HepG2 (cell line): ENCODE measurements around the gene FRMD4B. TPM values are rescaled to one million over a fixed set of nuclear protein-coding genes. Genes with fewer than 3 reads are reported as not detected.

ENCODE experiments used
- ATAC-seq: fragments of 200-7000 bp; cut with Tn5 transposase; 3 replicates; pipeline ENCODE4 v1.9.1; 2020; ENCODE audit warnings: mild to moderate bottlenecking, moderate library complexity
- BruUV-seq: library from RNA; stranded (reverse); fragments of 400-500 nt; replicated peaks from 2 replicates; lab custom pipeline; 2021; lab: Mats Ljungman, UMichigan
- CTCF ChIA-PET: fragments of 300-600 bp; formaldehyde crosslinking; extraction: SDS; loops from one replicate; lab custom pipeline; 2021; ENCODE audit warnings: low total read pairs, inconsistent platforms, low intra/inter-chr PET ratio; lab: Yijun Ruan, JAX
- POLR2A ChIA-PET: fragments of 350-600 bp; sonication (Branson Sonifier 250); formaldehyde crosslinking; loops from one replicate; lab custom pipeline; 2020; ENCODE audit warnings: antibody characterized with exemption, inconsistent platforms; lab: Yijun Ruan, JAX
- DNase-seq: peaks from one replicate; pipeline ENCODE4 v3.0.0-alpha.2; 2015; ENCODE audit warnings: low spot score
- FAIRE-seq: peaks from 3 replicates; lab custom pipeline; 2011; peaks lifted over from hg19 to GRCh38; lab: Jason Lieb, UNC
- H2AFZ ChIP-seq: one replicate; pipeline ENCODE4 v1.6.1; 2011; ENCODE audit warnings: low read length, inconsistent platforms
- H3K27ac ChIP-seq: fragments of 300-600 bp; 3 replicates; pipeline ENCODE4 v1.8.0; 2011; ENCODE audit warnings: mixed run types, mild to moderate bottlenecking, mixed read lengths, low read length, inconsistent platforms; ENCODE audit not compliant: insufficient read depth; ENCODE audit errors: extremely low read length
- H3K27me3 ChIP-seq, 2 experiments: fragments of 200-600 bp in 1 of 2; 2 replicates in 1 of 2; 3 replicates in 1 of 2; pipeline versions ENCODE4 v1.6.0 to v1.8.0; 2011; ENCODE audit warnings: low read length in 2 of 2, mild to moderate bottlenecking in 2 of 2, moderate library complexity in 2 of 2, inconsistent platforms in 1 of 2; ENCODE audit not compliant: insufficient read depth in 2 of 2, control insufficient read depth in 1 of 2
- H3K36me3 ChIP-seq, 2 experiments: fragments of 200-600 bp in 1 of 2; replicated peaks in 1 of 2; 2 replicates in 1 of 2; 3 replicates in 1 of 2; pipeline versions ENCODE4 v1.5.1 to v1.8.0; 2011; ENCODE audit warnings: low read length in 2 of 2, inconsistent platforms in 1 of 2; ENCODE audit not compliant: insufficient read depth in 2 of 2, control insufficient read depth in 1 of 2
- H3K4me1 ChIP-seq: 2 replicates; pipeline ENCODE4 v1.5.1; 2012; ENCODE audit warnings: low read length, inconsistent platforms; ENCODE audit not compliant: insufficient read depth
- H3K4me2 ChIP-seq: 2 replicates; pipeline ENCODE4 v1.6.0; 2011; ENCODE audit warnings: low read depth, low read length, inconsistent platforms
- H3K4me3 ChIP-seq, 3 experiments: fragments of 200-600 bp in 1 of 3; sonication (generic), shearing (Covaris generic) in 1 of 3; replicated peaks in 1 of 3; 2 replicates each; pipeline ENCODE4 v1.5.1; 2011 to 2016; ENCODE audit warnings: low read length in 3 of 3, inconsistent platforms in 2 of 3, low read depth in 2 of 3, mild to moderate bottlenecking in 2 of 3, control low read depth in 1 of 3, mixed read lengths in 1 of 3; ENCODE audit not compliant: insufficient read depth in 1 of 3
- H3K79me2 ChIP-seq: one replicate; pipeline ENCODE4 v1.6.1; 2011; ENCODE audit warnings: low read length, inconsistent platforms; ENCODE audit not compliant: insufficient read depth
- H3K9ac ChIP-seq: 2 replicates; pipeline ENCODE4 v1.6.0; 2011; ENCODE audit warnings: mild to moderate bottlenecking, low read depth, low read length, inconsistent platforms; ENCODE audit not compliant: insufficient read depth
- H3K9me3 ChIP-seq: 2 replicates; pipeline ENCODE4 v1.5.1; 2012; ENCODE audit warnings: mild to moderate bottlenecking, low read length
- H4K20me1 ChIP-seq: 2 replicates; pipeline ENCODE4 v1.6.0; 2011; ENCODE audit warnings: inconsistent platforms, mild to moderate bottlenecking, low read length, moderate library complexity; ENCODE audit not compliant: insufficient read depth
- ARNT ChIP-seq: fragments of 450-650 bp; IDR thresholded peaks from 2 replicates; pipeline ENCODE4 v1.6.1; 2017
- CEBPB ChIP-seq: IDR thresholded peaks from 2 replicates; pipeline ENCODE4 v1.6.1; 2011; ENCODE audit warnings: low read depth, low read length, improper control_type of control experiment, borderline replicate concordance
- CHD4 ChIP-seq: fragments of 200-600 bp; sonication (generic); IDR thresholded peaks from 2 replicates; pipeline ENCODE4 v1.7.0; 2017; ENCODE audit warnings: mild to moderate bottlenecking, low read length, borderline replicate concordance
- E2F2 ChIP-seq: sonication (generic); formaldehyde crosslinking; IDR thresholded peaks from 2 replicates; pipeline ENCODE4 v1.4.0; 2020; ENCODE audit warnings: missing genetic modification reagents, borderline replicate concordance
- HMGXB4 ChIP-seq, 2 experiments: sonication (generic) in 1 of 2; formaldehyde crosslinking in 1 of 2; IDR thresholded peaks; 2 replicates each; pipeline versions ENCODE4 v1.4.0 to v1.6.1; 2018 to 2020; ENCODE audit warnings: missing genetic modification reagents in 2 of 2, borderline replicate concordance in 1 of 2, low read depth in 1 of 2, mild to moderate bottlenecking in 1 of 2, missing biosample characterization in 1 of 2
- HOXD1 ChIP-seq: sonication (generic); formaldehyde crosslinking; IDR thresholded peaks from 2 replicates; pipeline ENCODE4 v1.5.0; 2020; ENCODE audit warnings: missing genetic modification reagents
- MYNN ChIP-seq: sonication (generic); formaldehyde crosslinking; IDR thresholded peaks from 2 replicates; pipeline ENCODE4 v1.4.0; 2020; ENCODE audit warnings: mild to moderate bottlenecking, low read depth, missing genetic modification reagents
- SRSF4 ChIP-seq: fragments of 200-400 bp; formaldehyde crosslinking; IDR thresholded peaks from one replicate; pipeline ENCODE4 v1.6.1; 2018; ENCODE audit warnings: mild to moderate bottlenecking, low read depth, low read length, moderate library complexity; ENCODE audit not compliant: poor library complexity, severe bottlenecking
- ZBTB34 ChIP-seq: sonication (generic); formaldehyde crosslinking; IDR thresholded peaks from 2 replicates; pipeline ENCODE4 v1.8.0; 2022; ENCODE audit warnings: mild to moderate bottlenecking, missing genetic modification reagents
- ZNF251 ChIP-seq: sonication (generic); formaldehyde crosslinking; IDR thresholded peaks from 2 replicates; pipeline ENCODE4 v1.9.0; 2021; ENCODE audit warnings: mild to moderate bottlenecking, missing genetic modification reagents
- ZNF430 ChIP-seq: sonication (generic); formaldehyde crosslinking; IDR thresholded peaks from 2 replicates; pipeline ENCODE4 v1.9.0; 2021; ENCODE audit warnings: mild to moderate bottlenecking, missing genetic modification reagents
- ZNF567 ChIP-seq: sonication (generic); formaldehyde crosslinking; IDR thresholded peaks from 2 replicates; pipeline ENCODE4 v1.8.1; 2023; ENCODE audit warnings: mild to moderate bottlenecking, missing genetic modification reagents, borderline replicate concordance
- ZNF768 ChIP-seq: sonication (generic); formaldehyde crosslinking; IDR thresholded peaks from 2 replicates; pipeline ENCODE4 v1.4.0; 2020; ENCODE audit warnings: missing genetic modification reagents
- WGBS: methylation state at CpG from one replicate; pipeline ENCODE4 v1.1.6; 2017; ENCODE audit warnings: low lambda C conversion rate; 5-methylcytosine and 5-hydroxymethylcytosine counted together
- in situ Hi-C: cut with HindIII; loops from 2 replicates; pipeline ENCODE4 v1.10.0; 2017; ENCODE audit warnings: low pct_unique_long_range_greater_than_20kb; ENCODE audit not compliant: extremely low pct_ligation_motif_present
- intact Hi-C: fragments of 100-400 bp; cut with micrococcal nuclease; formaldehyde crosslinking; loops from one replicate; pipeline ENCODE4 v1.10.0; 2022; ENCODE audit not compliant: unreplicated experiment
- polyA plus RNA-seq, 8 experiments: library from polyadenylated mRNA; depleted of rRNA in 3 of 8; stranded (reverse) in 7 of 8; unstranded in 1 of 8; fragments of >200 nt; fragmentation: Illumina TruSeq in 4 of 8; extraction: Trizol in 4 of 8; gene quantifications; 2 replicates each; pipeline versions ENCODE4 v1.2.1 to v1.2.3, GENCODE V29; 2011 to 2016; ENCODE audit warnings: low read depth in 4 of 8, missing spikeins in 1 of 8, mixed read lengths in 1 of 8; ENCODE audit not compliant: insufficient read depth in 1 of 8
- total RNA-seq, 5 experiments: library from RNA; depleted of rRNA; stranded (reverse); fragments of >200 nt; fragmentation: Illumina TruSeq; extraction: Trizol; gene quantifications; 2 replicates each; pipeline ENCODE4 v1.2.3, GENCODE V29; 2016; ENCODE audit warnings: low read depth in 1 of 5

Gene FRMD4B
- total and polyA plus RNA-seq, 2 of the 13 experiments (the other 11 are each of a cell fraction or from before 2014, with no cell fraction given): 3.0 to 3.3 TPM

GRCh38 chr3:69254351-69254750, 131.5 kb downstream of the FRMD4B start:
- in situ Hi-C loops (no loop called here), intact Hi-C loops (no loop called here)
- Histone ChIP-seq H3K4me3 (no peak overlapping the region), H3K36me3 (no peaks in the 10 kb centered on the region), H3K9me3 (no peaks in the 10 kb centered on the region), H3K4me1 (peaks cover 19% of the 10 kb centered on the region), H2AFZ (no peak overlapping the region), H3K4me2 (no peak overlapping the region), H3K27me3 (peaks cover 0 to under 1% of the 10 kb centered on the region in 2 experiments; a peak in 2 of 5 replicates), H3K9ac (no peak overlapping the region), H3K79me2 (no peaks in the 10 kb centered on the region), H3K27ac (no peak overlapping the region), H4K20me1 (no peaks in the 10 kb centered on the region)
- BruUV-seq: no TSS peak
- ATAC-seq: no peak
- POLR2A ChIA-PET: no interaction called here
- 0 out of 2 replicates have a peak, but pooled peaks have one; percentile 2 for TF ChIP-seq CEBPB
- TF ChIP-seq ZNF251 (CRISPR knock-in tag): no peak
- 29% methylated on average over 4 of the region's 4 CpGs for WGBS
- CTCF ChIA-PET: no interaction called here
- no peak for DNase-seq
- no peak for FAIRE-seq

- WGBS: 76% methylated on average over 4 of the region's 4 CpGs
- no TSS peak for BruUV-seq
- ChIA-PET CTCF (no interaction called here), POLR2A (no interaction called here)
- H3K9me3 ChIP-seq: no peaks in the 10 kb centered on the region
- FAIRE-seq (no peak), DNase-seq (no peak), ATAC-seq (no peak)
- TF ChIP-seq ARNT (no peak), ZNF567 (CRISPR knock-in tag) (no peak), SRSF4 (no peak), ZNF768 (CRISPR knock-in tag) (no peak), E2F2 (CRISPR knock-in tag) (no peak), ZNF430 (CRISPR knock-in tag) (no peak), HMGXB4 (CRISPR knock-in tag; IDR thresholded peaks at IDR 0.05; ENCODE audit: borderline replicate concordance in 1 of 2, low read depth in 1 of 2) (no peak), HOXD1 (CRISPR knock-in tag) (no peak), CHD4 (no peak), MYNN (CRISPR knock-in tag) (no peak), ZBTB34 (CRISPR knock-in tag) (no peak)
- no peak overlapping the region for H3K4me3 ChIP-seq
- peaks cover 35% of the 10 kb centered on the region for H3K4me1 ChIP-seq
- no peaks in the 10 kb centered on the region for H4K20me1 ChIP-seq
- peaks cover 0 to 5% of the 10 kb centered on the region in 2 experiments; a peak in 2 of 5 replicates for H3K27me3 ChIP-seq
- H3K9ac ChIP-seq: no peak overlapping the region
- no peak overlapping the region for H2AFZ ChIP-seq
- in situ Hi-C loops (no loop called here), intact Hi-C loops (no loop called here)
- no peaks in the 10 kb centered on the region for H3K79me2 ChIP-seq
- H3K36me3 ChIP-seq: no peaks in the 10 kb centered on the region
- no peak overlapping the region for H3K4me2 ChIP-seq
- H3K27ac ChIP-seq: no peak overlapping the region
These were observed 133.3 kb downstream of the FRMD4B start for GRCh38 chr3:69252631-69253030.
